GM20000 (cell line): Measurements from ENCODE around the gene TRAF3.
"Not testable (repeated sequence)": the region's sequence is repeated elsewhere in the genome, so short reads cannot be mapped to it uniquely, and the experiment has no call there.

Experiments used
- DNase-seq: peaks from one replicate; pipeline ENCODE4 v3.0.0; 2012; ENCODE audit warnings: low spot score
- TF ChIP-seq, protein P1 (sequence below): IDR thresholded peaks from 2 replicates; pipeline ENCODE4 v1.5.1; 2012; ENCODE audit warnings: mild to moderate bottlenecking, control low read depth; ENCODE audit errors: extremely low read depth, missing control alignments

TRAF3 gene

DNA sequence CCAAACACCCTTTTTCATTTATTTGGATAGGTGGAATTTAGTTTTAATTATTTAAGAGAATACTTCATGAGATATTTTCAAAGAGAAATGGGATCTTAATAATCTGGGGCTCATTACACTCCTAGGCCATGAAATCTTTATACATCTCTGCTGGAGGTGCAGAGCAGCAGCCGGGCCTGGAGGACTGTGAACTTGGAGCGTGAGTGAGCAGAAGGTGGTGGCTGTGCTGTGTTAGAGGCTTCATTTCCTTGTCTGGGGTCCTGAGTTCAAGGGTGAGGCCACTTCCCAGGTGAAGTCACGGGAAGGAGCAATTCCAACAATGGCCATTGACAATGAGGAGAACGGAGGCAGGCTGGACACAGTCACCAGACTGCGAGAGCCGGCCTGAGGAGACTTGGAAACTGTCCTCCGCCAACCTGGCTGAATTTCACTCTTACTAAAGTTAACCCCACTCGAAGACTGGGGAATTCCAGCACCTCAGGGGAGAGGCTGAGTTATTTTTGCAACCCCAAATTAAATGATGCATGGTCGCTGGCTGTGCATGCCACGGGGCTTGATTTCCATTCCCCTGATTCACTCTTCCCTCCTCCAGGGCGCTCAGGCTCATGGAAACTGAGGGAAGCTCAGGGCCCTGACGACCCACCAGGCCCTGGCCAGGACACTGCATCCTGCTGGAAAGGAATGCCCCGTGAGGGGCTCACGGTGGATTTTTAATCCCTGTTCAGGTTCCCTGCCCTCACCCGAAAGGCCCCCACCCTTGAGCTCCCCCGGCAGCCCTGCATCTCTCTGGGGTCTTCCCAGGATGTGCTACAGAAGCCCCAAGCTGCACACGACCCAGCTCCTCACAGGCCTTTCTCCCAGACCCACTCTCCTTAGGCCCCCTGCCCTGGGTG lies 22.6 kb upstream of the TRAF3 start:
- TF ChIP-seq, protein P1, sequence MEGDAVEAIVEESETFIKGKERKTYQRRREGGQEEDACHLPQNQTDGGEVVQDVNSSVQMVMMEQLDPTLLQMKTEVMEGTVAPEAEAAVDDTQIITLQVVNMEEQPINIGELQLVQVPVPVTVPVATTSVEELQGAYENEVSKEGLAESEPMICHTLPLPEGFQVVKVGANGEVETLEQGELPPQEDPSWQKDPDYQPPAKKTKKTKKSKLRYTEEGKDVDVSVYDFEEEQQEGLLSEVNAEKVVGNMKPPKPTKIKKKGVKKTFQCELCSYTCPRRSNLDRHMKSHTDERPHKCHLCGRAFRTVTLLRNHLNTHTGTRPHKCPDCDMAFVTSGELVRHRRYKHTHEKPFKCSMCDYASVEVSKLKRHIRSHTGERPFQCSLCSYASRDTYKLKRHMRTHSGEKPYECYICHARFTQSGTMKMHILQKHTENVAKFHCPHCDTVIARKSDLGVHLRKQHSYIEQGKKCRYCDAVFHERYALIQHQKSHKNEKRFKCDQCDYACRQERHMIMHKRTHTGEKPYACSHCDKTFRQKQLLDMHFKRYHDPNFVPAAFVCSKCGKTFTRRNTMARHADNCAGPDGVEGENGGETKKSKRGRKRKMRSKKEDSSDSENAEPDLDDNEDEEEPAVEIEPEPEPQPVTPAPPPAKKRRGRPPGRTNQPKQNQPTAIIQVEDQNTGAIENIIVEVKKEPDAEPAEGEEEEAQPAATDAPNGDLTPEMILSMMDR, result no peak
- DNase-seq, result peak; percentile 82

DNA sequence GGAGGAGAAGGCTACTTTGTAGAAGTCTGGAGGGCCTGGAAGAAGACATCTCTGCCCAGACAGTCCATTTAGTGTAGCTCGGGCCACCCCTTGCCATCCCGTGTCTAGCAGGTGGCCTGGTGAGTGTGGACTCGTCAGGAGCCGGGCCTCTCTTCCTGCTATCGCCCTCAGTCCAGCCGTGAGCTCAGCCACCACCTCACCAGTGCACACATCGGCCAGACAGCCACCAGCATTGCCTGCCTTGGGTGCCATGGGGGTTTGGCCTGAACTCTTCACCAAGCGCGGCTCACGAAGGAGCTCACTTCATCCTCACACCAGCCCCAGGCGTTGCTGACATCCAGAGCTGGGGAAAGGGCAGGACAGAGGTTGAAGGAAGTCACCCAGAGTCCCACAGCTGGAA lies 19.6 kb upstream of the TRAF3 start:
- no peak for DNase-seq
- TF ChIP-seq, protein P1, result no peak

GRCh38 chr14:102758087-102758486 lies 19.2 kb upstream of the TRAF3 start:
- TF ChIP-seq, protein P1, result no peak
- no peak for DNase-seq

GRCh38 chr14:102759456-102760187 lies 17.6 kb upstream of the TRAF3 start:
- TF ChIP-seq, protein P1, result no peak
- DNase-seq, result no peak

DNA sequence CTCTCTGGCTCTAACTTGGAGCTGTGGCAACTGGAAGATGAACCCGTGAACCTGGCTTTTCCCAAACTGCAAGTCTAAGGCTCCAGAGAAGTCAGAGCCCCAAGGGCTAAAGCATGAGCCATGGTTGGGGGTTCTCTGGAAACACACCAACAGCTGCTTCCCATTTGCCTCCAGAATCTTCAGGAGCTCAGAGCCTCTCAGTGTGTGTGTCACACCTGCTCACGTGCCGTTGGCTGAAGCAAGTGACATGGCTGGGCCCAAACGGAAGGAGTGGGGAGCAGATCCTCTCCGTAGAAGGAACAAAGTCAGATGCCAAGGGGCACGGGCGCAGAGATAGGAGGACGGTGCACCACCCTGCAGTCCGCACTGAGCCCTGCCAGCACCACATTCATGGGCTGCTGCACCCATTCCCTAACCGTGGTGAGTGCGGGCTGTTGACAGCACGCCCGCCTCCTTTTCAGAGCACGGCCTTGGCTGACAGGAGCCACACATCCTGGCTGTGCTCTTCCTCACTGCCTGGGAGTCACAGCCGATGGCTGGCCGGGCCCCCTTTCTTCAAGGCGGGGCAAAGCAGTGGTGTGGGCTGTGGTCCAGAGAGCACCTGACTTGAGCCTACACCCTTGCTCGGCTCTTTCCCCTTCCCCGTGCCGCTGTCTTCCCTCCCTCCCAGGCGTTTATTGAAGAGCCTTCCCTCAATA lies 16.6 kb upstream of the TRAF3 start:
- TF ChIP-seq, protein P1, result no peak

DNA sequence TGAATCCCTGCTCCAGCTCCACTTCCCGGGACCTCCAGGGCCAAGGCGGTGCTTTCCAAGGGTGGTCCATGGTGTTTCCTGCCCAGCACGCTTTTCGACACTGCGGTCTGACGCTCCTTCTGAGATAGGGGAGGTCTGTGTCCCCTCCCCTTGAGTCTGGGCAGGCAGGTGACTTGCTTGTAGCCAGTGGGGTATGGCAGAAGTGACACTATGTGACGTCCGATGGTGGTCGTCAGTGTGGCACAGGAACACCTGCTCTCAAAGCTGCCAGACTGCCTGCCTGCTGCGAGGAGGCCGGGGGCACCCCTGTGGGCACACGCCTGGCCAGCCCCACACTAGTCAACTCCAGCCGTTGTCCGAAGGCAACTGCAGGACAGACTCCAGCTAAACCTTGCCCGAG lies 16.0 kb upstream of the TRAF3 start:
- DNase-seq, result no peak
- TF ChIP-seq, protein P1, result no peak

More for the DNA sequence above, 16.6 kb upstream of the TRAF3 start:
- no peak for DNase-seq

- DNase-seq, result peak; percentile 82
- TF ChIP-seq, protein P1, result no peak
These were observed 13.0 kb upstream of the TRAF3 start for GRCh38 chr14:102764220-102764671.

DNA sequence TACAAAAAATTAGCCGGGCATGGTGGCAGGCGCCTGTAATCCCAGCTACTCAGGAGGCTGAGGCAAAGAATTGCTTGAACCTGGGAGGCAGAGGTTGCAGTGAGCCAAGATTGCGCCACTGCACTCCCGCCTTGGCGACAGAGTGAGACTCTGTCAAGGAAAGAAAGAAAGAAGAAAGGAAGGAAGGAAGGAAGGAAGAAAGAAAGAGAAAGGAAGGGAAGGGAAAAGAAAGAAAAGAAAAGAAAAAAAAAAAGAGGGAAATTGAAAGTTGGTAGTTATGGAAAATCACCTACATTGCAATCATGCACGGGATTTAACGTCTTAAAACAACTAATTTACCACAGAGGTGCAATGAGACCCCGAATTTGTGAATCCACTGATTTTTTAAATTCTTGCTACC lies 11.5 kb upstream of the TRAF3 start:
- not testable (repeated sequence) for DNase-seq
